ENCODE results near the gene VARS2. TPM values are rescaled to one million over a fixed set of nuclear protein-coding genes. Genes with fewer than 3 reads are reported as not detected.

VARS2 gene
- total RNA-seq, 1 experiment from 2014 or later, result 39.8 TPM

GRCh38 chr6:30944051-30944450 is 30.0 kb downstream of the VARS2 start (continued):
- TF ChIP-seq, protein P1, sequence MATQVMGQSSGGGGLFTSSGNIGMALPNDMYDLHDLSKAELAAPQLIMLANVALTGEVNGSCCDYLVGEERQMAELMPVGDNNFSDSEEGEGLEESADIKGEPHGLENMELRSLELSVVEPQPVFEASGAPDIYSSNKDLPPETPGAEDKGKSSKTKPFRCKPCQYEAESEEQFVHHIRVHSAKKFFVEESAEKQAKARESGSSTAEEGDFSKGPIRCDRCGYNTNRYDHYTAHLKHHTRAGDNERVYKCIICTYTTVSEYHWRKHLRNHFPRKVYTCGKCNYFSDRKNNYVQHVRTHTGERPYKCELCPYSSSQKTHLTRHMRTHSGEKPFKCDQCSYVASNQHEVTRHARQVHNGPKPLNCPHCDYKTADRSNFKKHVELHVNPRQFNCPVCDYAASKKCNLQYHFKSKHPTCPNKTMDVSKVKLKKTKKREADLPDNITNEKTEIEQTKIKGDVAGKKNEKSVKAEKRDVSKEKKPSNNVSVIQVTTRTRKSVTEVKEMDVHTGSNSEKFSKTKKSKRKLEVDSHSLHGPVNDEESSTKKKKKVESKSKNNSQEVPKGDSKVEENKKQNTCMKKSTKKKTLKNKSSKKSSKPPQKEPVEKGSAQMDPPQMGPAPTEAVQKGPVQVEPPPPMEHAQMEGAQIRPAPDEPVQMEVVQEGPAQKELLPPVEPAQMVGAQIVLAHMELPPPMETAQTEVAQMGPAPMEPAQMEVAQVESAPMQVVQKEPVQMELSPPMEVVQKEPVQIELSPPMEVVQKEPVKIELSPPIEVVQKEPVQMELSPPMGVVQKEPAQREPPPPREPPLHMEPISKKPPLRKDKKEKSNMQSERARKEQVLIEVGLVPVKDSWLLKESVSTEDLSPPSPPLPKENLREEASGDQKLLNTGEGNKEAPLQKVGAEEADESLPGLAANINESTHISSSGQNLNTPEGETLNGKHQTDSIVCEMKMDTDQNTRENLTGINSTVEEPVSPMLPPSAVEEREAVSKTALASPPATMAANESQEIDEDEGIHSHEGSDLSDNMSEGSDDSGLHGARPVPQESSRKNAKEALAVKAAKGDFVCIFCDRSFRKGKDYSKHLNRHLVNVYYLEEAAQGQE (IDR thresholded peaks at IDR 0.05; ENCODE audit: low read depth), result no peak
- no peak for TF ChIP-seq EZH2phosphoT487 (IDR thresholded peaks at IDR 0.05; ENCODE audit: borderline replicate concordance)
- no peak for TF ChIP-seq SRF (IDR thresholded peaks at IDR 0.05; ENCODE audit: low read depth)
- TF ChIP-seq EZH2 (IDR thresholded peaks at IDR 0.05), result no peak
- TF ChIP-seq TCF7L2 (IDR thresholded peaks at IDR 0.05; ENCODE audit: borderline replicate concordance, extremely low read depth, insufficient read depth, insufficient read length), result no peak
- TF ChIP-seq SP1 (IDR thresholded peaks at IDR 0.05; ENCODE audit: low read depth), result no peak
- TF ChIP-seq, protein P2, sequence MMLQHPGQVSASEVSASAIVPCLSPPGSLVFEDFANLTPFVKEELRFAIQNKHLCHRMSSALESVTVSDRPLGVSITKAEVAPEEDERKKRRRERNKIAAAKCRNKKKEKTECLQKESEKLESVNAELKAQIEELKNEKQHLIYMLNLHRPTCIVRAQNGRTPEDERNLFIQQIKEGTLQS (IDR thresholded peaks at IDR 0.05), result no peak
- no peak for TF ChIP-seq POLR2A (IDR thresholded peaks at IDR 0.05; ENCODE audit: borderline replicate concordance, extremely low read depth, insufficient read depth, insufficient read length)
- no peak for TF ChIP-seq CEBPB (IDR thresholded peaks at IDR 0.05; ENCODE audit: low read depth)
- TF ChIP-seq JUND (IDR thresholded peaks at IDR 0.05), result no peak
- TF ChIP-seq, protein P3, sequence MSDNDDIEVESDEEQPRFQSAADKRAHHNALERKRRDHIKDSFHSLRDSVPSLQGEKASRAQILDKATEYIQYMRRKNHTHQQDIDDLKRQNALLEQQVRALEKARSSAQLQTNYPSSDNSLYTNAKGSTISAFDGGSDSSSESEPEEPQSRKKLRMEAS (IDR thresholded peaks at IDR 0.05), result no peak
- TF ChIP-seq POLR2AphosphoS5 (IDR thresholded peaks at IDR 0.05; ENCODE audit: low read depth, low read length), result no peak

DNA sequence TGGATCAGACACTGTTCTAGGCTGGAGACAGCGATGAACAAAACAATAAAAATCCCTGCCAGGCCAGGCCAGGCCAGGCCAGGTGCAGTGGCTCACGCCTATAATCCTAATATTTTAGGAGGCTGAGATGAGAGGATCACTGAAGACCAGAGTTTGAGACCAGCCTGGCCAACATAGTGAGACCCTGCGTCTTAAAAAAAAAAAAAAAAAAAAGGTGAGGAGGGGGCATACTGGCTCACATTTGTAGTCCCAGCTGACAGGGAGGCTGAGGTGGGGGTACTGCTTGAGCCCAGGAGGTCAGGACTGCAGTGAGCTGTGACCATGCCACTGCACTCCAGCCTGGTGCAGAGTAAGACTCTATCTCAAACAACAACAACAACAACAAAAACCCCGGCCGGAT is 31.2 kb downstream of the VARS2 start:
- Histone ChIP-seq H4K20me1 (ENCODE audit: insufficient read depth) (no peaks in the 10 kb centered on the region), H2AFZ (ENCODE audit: low read depth, low read length, poor library complexity, severe bottlenecking) (no peak overlapping the region), H3K4me1 (ENCODE audit: control insufficient read depth in 1 of 2, insufficient read depth in 2 of 2, low read length in 2 of 2) (peaks cover 14 to 19% of the 10 kb centered on the region in 2 experiments), H3K36me3 (ENCODE audit: control insufficient read depth in 1 of 2, insufficient read depth in 2 of 2, low read length in 2 of 2) (no peaks in the 10 kb centered on the region), H3K79me2 (ENCODE audit: insufficient read depth, low read length) (no peaks in the 10 kb centered on the region), H3K9ac (ENCODE audit: low read length) (no peak overlapping the region), H3K27me3 (ENCODE audit: insufficient read depth, low read length) (no peaks in the 10 kb centered on the region), H3K9me2 (ENCODE audit: insufficient read depth) (no peaks in the 10 kb centered on the region), H3K9me3 (ENCODE audit: control insufficient read depth in 1 of 2, insufficient read depth in 1 of 2, low read depth in 1 of 2, low read length in 2 of 2) (no peaks in the 10 kb centered on the region), H3K4me3 (replicated peaks in 1 of 2; ENCODE audit: low read depth in 1 of 2, low read length in 2 of 2) (no peak overlapping the region), H3K27ac (ENCODE audit: low read depth, low read length) (no peak overlapping the region), H3K4me2 (ENCODE audit: low read length) (no peak overlapping the region)
- TF ChIP-seq EGR1 (IDR thresholded peaks at IDR 0.05; ENCODE audit: low read depth) (no peak), CTCF (IDR thresholded peaks at IDR 0.05 in 2 of 3, conservative IDR thresholded peaks at IDR 0.05 in 1 of 3; ENCODE audit: borderline replicate concordance in 1 of 3, insufficient read depth in 1 of 3, low read depth in 2 of 3, low read length in 2 of 3) (no peak), SRF (IDR thresholded peaks at IDR 0.05; ENCODE audit: low read depth) (no peak), YY1 (IDR thresholded peaks at IDR 0.05; ENCODE audit: extremely low read depth, insufficient replicate concordance, low read depth, low read length) (no peak), POLR2A (IDR thresholded peaks at IDR 0.05; ENCODE audit: borderline replicate concordance, extremely low read depth, insufficient read depth, insufficient read length) (no peak), JUND (IDR thresholded peaks at IDR 0.05) (no peak), RAD21 (IDR thresholded peaks at IDR 0.05; ENCODE audit: low read depth) (no peak), SP1 (IDR thresholded peaks at IDR 0.05; ENCODE audit: low read depth) (no peak), CBX3 (IDR thresholded peaks at IDR 0.05; ENCODE audit: low read depth) (no peak), ELF1 (IDR thresholded peaks at IDR 0.05; ENCODE audit: borderline replicate concordance, low read depth) (no peak)
- ATAC-seq (no peak), DNase-seq (ENCODE audit: low read depth, low spot score) (no peak)
- POLR2A ChIA-PET, result no interaction called here
- intact Hi-C loops (cut with micrococcal nuclease), result no loop called here
- RAD21 ChIA-PET (ENCODE audit: low non-redundant PET in 1 of 2, low total read pairs in 2 of 2, uncharacterized antibody in 2 of 2, unreplicated experiment in 2 of 2), result no interaction called here
- CTCF ChIA-PET, result no interaction called here
- no TSS peak for BruUV-seq (replicated peaks)
